Astrocyte (in vitro differentiated cells and primary cell): Measurements from ENCODE around the gene USP40. TPM values are rescaled to one million over a fixed set of nuclear protein-coding genes. Genes with fewer than 3 reads are reported as not detected.

Source experiments
- DNase-seq: peaks from one replicate; pipeline ENCODE4 v3.0.0-alpha.2; 2010; ENCODE audit warnings: low read depth
- FAIRE-seq: peaks from 2 replicates; lab custom pipeline; 2011; peaks lifted over from hg19 to GRCh38; lab: Jason Lieb, UNC
- H2AFZ ChIP-seq: 2 replicates; pipeline ENCODE4 v1.6.0; 2012; ENCODE audit warnings: low read depth, low read length, inconsistent platforms
- H3K27ac ChIP-seq: 2 replicates; pipeline ENCODE4 v1.5.1; 2011; ENCODE audit warnings: low read depth, low read length, inconsistent platforms
- H3K27me3 ChIP-seq: 2 replicates; pipeline ENCODE4 v1.6.0; 2011; ENCODE audit warnings: low read length, inconsistent platforms; ENCODE audit not compliant: insufficient read depth
- H3K36me3 ChIP-seq: 2 replicates; pipeline ENCODE4 v1.5.1; 2011; ENCODE audit warnings: low read length, inconsistent platforms; ENCODE audit not compliant: insufficient read depth
- H3K4me1 ChIP-seq: 2 replicates; pipeline ENCODE4 v1.5.1; 2011; ENCODE audit warnings: low read length, inconsistent platforms; ENCODE audit not compliant: insufficient read depth
- H3K4me2 ChIP-seq: 2 replicates; pipeline ENCODE4 v1.6.0; 2012; ENCODE audit warnings: low read length, inconsistent platforms
- H3K4me3 ChIP-seq: 2 replicates; pipeline ENCODE4 v1.5.1; 2011; ENCODE audit warnings: low read depth, mild to moderate bottlenecking, low read length, inconsistent platforms; ENCODE audit not compliant: insufficient read depth
- H3K79me2 ChIP-seq: 2 replicates; pipeline ENCODE4 v1.6.0; 2012; ENCODE audit warnings: mild to moderate bottlenecking, low read length, inconsistent platforms; ENCODE audit not compliant: insufficient read depth
- H3K9ac ChIP-seq: 2 replicates; pipeline ENCODE4 v1.6.0; 2012; ENCODE audit warnings: mild to moderate bottlenecking, low read length, inconsistent platforms
- H3K9me3 ChIP-seq: 2 replicates; pipeline ENCODE4 v1.5.1; 2012; ENCODE audit warnings: low read depth, mild to moderate bottlenecking, low read length, inconsistent platforms; ENCODE audit not compliant: insufficient read depth
- H4K20me1 ChIP-seq: 2 replicates; pipeline ENCODE4 v1.6.0; 2012; ENCODE audit warnings: low read length, inconsistent platforms; ENCODE audit not compliant: insufficient read depth
- H3K27ac Mint-ChIP-seq: one replicate; pipeline ENCODE4 v1.8.0; 2021; ENCODE audit warnings: mild to moderate bottlenecking, mixed read lengths; ENCODE audit not compliant: unreplicated experiment
- H3K27me3 Mint-ChIP-seq: one replicate; pipeline ENCODE4 v1.8.0; 2021; ENCODE audit warnings: low read depth, mixed read lengths; ENCODE audit not compliant: unreplicated experiment
- H3K36me3 Mint-ChIP-seq: one replicate; pipeline ENCODE4 v1.8.0; 2021; ENCODE audit warnings: low read depth, mixed read lengths; ENCODE audit not compliant: unreplicated experiment
- H3K4me1 Mint-ChIP-seq: one replicate; pipeline ENCODE4 v1.8.0; 2021; ENCODE audit warnings: low read depth, mixed read lengths; ENCODE audit not compliant: unreplicated experiment
- H3K4me3 Mint-ChIP-seq: one replicate; pipeline ENCODE4 v1.8.0; 2021; ENCODE audit warnings: mild to moderate bottlenecking, moderate library complexity, mixed read lengths; ENCODE audit not compliant: unreplicated experiment
- H3K9me3 Mint-ChIP-seq: one replicate; pipeline ENCODE4 v1.8.0; 2021; ENCODE audit warnings: mild to moderate bottlenecking, mixed read lengths; ENCODE audit not compliant: unreplicated experiment
- CTCF ChIP-seq: IDR thresholded peaks from 2 replicates; pipeline ENCODE4 v1.5.1; 2011; ENCODE audit warnings: low read depth, mild to moderate bottlenecking, inconsistent platforms, low read length, moderate library complexity; ENCODE audit not compliant: insufficient read depth
- EZH2 ChIP-seq: IDR thresholded peaks from 2 replicates; pipeline ENCODE4 v1.6.1; 2012; ENCODE audit warnings: mild to moderate bottlenecking, low read length, inconsistent platforms; ENCODE audit not compliant: insufficient read depth
- total RNA-seq: library from RNA; stranded (reverse); gene quantifications from 2 replicates; pipeline ENCODE4 v1.2.1, GENCODE V29; 2021

The USP40 gene
- total RNA-seq, 1 donor from 2014 or later: 25.4 TPM

DNA sequence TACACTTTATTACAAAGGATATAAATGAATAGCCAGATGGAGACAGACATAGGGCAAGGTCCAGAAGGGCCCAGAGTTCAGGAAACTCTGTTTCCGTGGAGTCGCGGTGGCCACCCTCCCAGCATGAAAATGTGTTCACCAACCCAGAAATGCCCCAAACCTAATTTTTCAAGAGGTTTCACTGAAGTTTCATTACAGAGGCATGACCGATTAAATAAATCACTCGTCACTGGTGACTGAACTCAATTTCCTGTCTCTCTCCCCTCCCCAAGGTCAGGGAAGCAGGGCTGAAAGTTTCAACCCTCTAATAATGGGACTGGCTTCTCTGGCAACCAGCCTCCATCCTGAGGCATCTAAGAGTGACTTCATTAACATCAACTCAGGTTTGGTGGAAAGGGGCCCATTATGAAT lies 22.4 kb downstream of the USP40 start:
- Mint-ChIP-seq H3K4me1 (peaks cover 11% of the 10 kb centered on the region), H3K4me3 (no peak overlapping the region), H3K27ac (no peak overlapping the region), H3K9me3 (no peaks in the 10 kb centered on the region), H3K27me3 (no peaks in the 10 kb centered on the region), H3K36me3 (peaks cover 11% of the 10 kb centered on the region)
- FAIRE-seq (no peak), DNase-seq (peak; percentile 23)
- TF ChIP-seq CTCF: no peak
- TF ChIP-seq EZH2: no peak
- Histone ChIP-seq H3K36me3 (peaks cover 11% of the 10 kb centered on the region), H3K9ac (no peak overlapping the region), H3K4me3 (no peak overlapping the region), H3K27ac (no peak overlapping the region), H3K4me2 (no peak overlapping the region), H2AFZ (no peak overlapping the region), H4K20me1 (no peaks in the 10 kb centered on the region), H3K9me3 (no peaks in the 10 kb centered on the region), H3K27me3 (no peaks in the 10 kb centered on the region), H3K4me1 (no peaks in the 10 kb centered on the region), H3K79me2 (no peaks in the 10 kb centered on the region)

GRCh38 chr2:233542507-233542906 lies 24.1 kb downstream of the USP40 start:
- H3K27ac Mint-ChIP-seq: no peak overlapping the region
- Histone ChIP-seq H3K36me3 (peaks cover 11% of the 10 kb centered on the region), H3K4me3 (no peak overlapping the region), H4K20me1 (no peaks in the 10 kb centered on the region), H3K4me1 (no peaks in the 10 kb centered on the region), H3K79me2 (no peaks in the 10 kb centered on the region), H3K9me3 (no peaks in the 10 kb centered on the region), H3K4me2 (no peak overlapping the region), H2AFZ (no peak overlapping the region), H3K9ac (no peak overlapping the region), H3K27ac (no peak overlapping the region), H3K27me3 (no peaks in the 10 kb centered on the region)
- no peaks in the 10 kb centered on the region for H3K27me3 Mint-ChIP-seq
- DNase-seq (peak; percentile 57), FAIRE-seq (no peak)
- peaks cover 12% of the 10 kb centered on the region for H3K36me3 Mint-ChIP-seq
- peaks cover 11% of the 10 kb centered on the region for H3K4me1 Mint-ChIP-seq
- no peaks in the 10 kb centered on the region for H3K9me3 Mint-ChIP-seq
- no peak overlapping the region for H3K4me3 Mint-ChIP-seq
- TF ChIP-seq EZH2 (no peak), CTCF (no peak)

- H4K20me1 ChIP-seq: no peaks in the 10 kb centered on the region
- H3K27ac ChIP-seq: no peak overlapping the region
- H3K27me3 Mint-ChIP-seq: no peaks in the 10 kb centered on the region
- no peak for DNase-seq
- H3K4me3 Mint-ChIP-seq: no peak overlapping the region
- no peaks in the 10 kb centered on the region for H3K27me3 ChIP-seq
- H2AFZ ChIP-seq: no peak overlapping the region
- H3K9me3 Mint-ChIP-seq: peaks cover 2% of the 10 kb centered on the region
- FAIRE-seq: no peak
- H3K4me1 Mint-ChIP-seq: no peaks in the 10 kb centered on the region
- no peaks in the 10 kb centered on the region for H3K36me3 ChIP-seq
- H3K79me2 ChIP-seq: no peaks in the 10 kb centered on the region
- H3K36me3 Mint-ChIP-seq: peaks cover 6% of the 10 kb centered on the region
- no peaks in the 10 kb centered on the region for H3K9me3 ChIP-seq
- H3K4me3 ChIP-seq: no peak overlapping the region
- no peak overlapping the region for H3K4me2 ChIP-seq
- no peak for TF ChIP-seq CTCF
- TF ChIP-seq EZH2: no peak
- H3K9ac ChIP-seq: no peak overlapping the region
- H3K4me1 ChIP-seq: no peaks in the 10 kb centered on the region
- H3K27ac Mint-ChIP-seq: no peak overlapping the region
Observed at GRCh38 chr2:233538741-233539140, 27.8 kb downstream of the USP40 start.
